Cardiac fibroblast (primary cell): ENCODE results near the gene BACH2.
"Not testable (repeated sequence)": the region's sequence is repeated elsewhere in the genome, so short reads cannot be mapped to it uniquely, and the experiment has no call there.

Source experiments
- DNase-seq, 2 donors: peaks; one replicate each; pipeline versions ENCODE4 v3.0.0 to v3.0.0-alpha.2; 2010; ENCODE audit warnings: low read depth in 2 of 2
- H3K4me3 ChIP-seq, 2 donors: replicated peaks in 1 of 2; 1 replicate in 1 of 2; 2 replicates in 1 of 2; pipeline ENCODE4 v1.5.1; 2011; ENCODE audit warnings: low read depth in 2 of 2, low read length in 2 of 2, mild to moderate bottlenecking in 2 of 2, moderate library complexity in 1 of 2
- CTCF ChIP-seq: IDR thresholded peaks from one replicate; pipeline ENCODE4 v1.5.1; 2011; ENCODE audit warnings: low read depth, mild to moderate bottlenecking, low read length, inconsistent platforms

Gene BACH2

GRCh38 chr6:90136176-90136575, 160.5 kb downstream of the BACH2 start:
- TF ChIP-seq CTCF: no peak
- no peak for DNase-seq
- no peak overlapping the region for H3K4me3 ChIP-seq

- peak; percentile 14 to 36 for DNase-seq
- no peak for TF ChIP-seq CTCF
- H3K4me3 ChIP-seq: no peak overlapping the region
Measured at GRCh38 chr6:90135667-90136066, 161.0 kb downstream of the BACH2 start.

GRCh38 chr6:90133664-90134063, 163.0 kb downstream of the BACH2 start:
- not testable (repeated sequence) for H3K4me3 ChIP-seq, DNase-seq

GRCh38 chr6:90131614-90132423, 164.8 kb downstream of the BACH2 start:
- peak; percentile 6 to 36 for DNase-seq
- no peak overlapping the region for H3K4me3 ChIP-seq

GRCh38 chr6:90131125-90131524, 165.5 kb downstream of the BACH2 start:
- DNase-seq: no peak
- TF ChIP-seq CTCF: no peak
- no peak overlapping the region for H3K4me3 ChIP-seq

More at GRCh38 chr6:90131614-90132423, 164.8 kb downstream of the BACH2 start:
- TF ChIP-seq CTCF: no peak

- DNase-seq, H3K4me3 ChIP-seq: not testable (repeated sequence)
Measured at GRCh38 chr6:90128687-90129086, 168.0 kb downstream of the BACH2 start.

- H3K4me3 ChIP-seq: no peak overlapping the region
- DNase-seq: no peak
- no peak for TF ChIP-seq CTCF
Measured at GRCh38 chr6:90127595-90127994, 169.0 kb downstream of the BACH2 start.

GRCh38 chr6:90126839-90127238, 169.8 kb downstream of the BACH2 start:
- no peak overlapping the region for H3K4me3 ChIP-seq
- no peak for TF ChIP-seq CTCF
- DNase-seq: no peak
